Calu3 (cell line): ENCODE measurements around the gene WFDC2. TPM values are rescaled to one million over a fixed set of nuclear protein-coding genes. Genes with fewer than 3 reads are reported as not detected.

Experiments
- BruUV-seq: library from RNA; stranded (reverse); fragments of 400-500 nt; replicated peaks from 2 replicates; lab custom pipeline; 2021; lab: Mats Ljungman, UMichigan
- CTCF ChIA-PET: fragments of 300-600 bp; sonication (Branson Sonifier 250); formaldehyde crosslinking; loops from one replicate; lab custom pipeline; 2022; ENCODE audit warnings: antibody characterized with exemption; lab: Charles Lee
- DNase-seq: peaks from one replicate; pipeline ENCODE4 v3.0.0; 2022
- H3K27ac Mint-ChIP-seq: one replicate; pipeline ENCODE4 v1.8.0; 2022; ENCODE audit warnings: mixed read lengths; ENCODE audit not compliant: unreplicated experiment
- H3K27me3 Mint-ChIP-seq: one replicate; pipeline ENCODE4 v1.8.0; 2022; ENCODE audit warnings: mixed read lengths; ENCODE audit not compliant: unreplicated experiment
- H3K36me3 Mint-ChIP-seq: one replicate; pipeline ENCODE4 v1.8.0; 2022; ENCODE audit warnings: mild to moderate bottlenecking, moderate library complexity, mixed read lengths; ENCODE audit not compliant: insufficient read depth, unreplicated experiment
- H3K4me1 Mint-ChIP-seq: one replicate; pipeline ENCODE4 v1.8.0; 2022; ENCODE audit warnings: mild to moderate bottlenecking, low read depth, mixed read lengths; ENCODE audit not compliant: unreplicated experiment
- H3K4me3 Mint-ChIP-seq: one replicate; pipeline ENCODE4 v1.8.0; 2022; ENCODE audit warnings: mild to moderate bottlenecking, low read depth, moderate library complexity, mixed read lengths; ENCODE audit not compliant: unreplicated experiment
- H3K9me3 Mint-ChIP-seq: one replicate; pipeline ENCODE4 v1.8.0; 2022; ENCODE audit warnings: low read depth, mixed read lengths; ENCODE audit not compliant: unreplicated experiment
- intact Hi-C: fragments of 100-400 bp; cut with micrococcal nuclease; formaldehyde crosslinking; loops from one replicate; pipeline ENCODE4 v1.10.0; 2022; ENCODE audit not compliant: unreplicated experiment
- total RNA-seq: library from RNA; stranded (reverse); gene quantifications from 2 replicates; pipeline ENCODE4 v1.2.3, GENCODE V29; 2022
- TF ChIP-seq, protein P1 (sequence below): fragments of 200-600 bp; IDR thresholded peaks from one replicate; pipeline ENCODE4 v1.8.0; 2022; ENCODE audit warnings: antibody characterized with exemption; ENCODE audit not compliant: unreplicated experiment

Gene WFDC2
- total RNA-seq, 1 experiment from 2014 or later = 295 TPM

DNA sequence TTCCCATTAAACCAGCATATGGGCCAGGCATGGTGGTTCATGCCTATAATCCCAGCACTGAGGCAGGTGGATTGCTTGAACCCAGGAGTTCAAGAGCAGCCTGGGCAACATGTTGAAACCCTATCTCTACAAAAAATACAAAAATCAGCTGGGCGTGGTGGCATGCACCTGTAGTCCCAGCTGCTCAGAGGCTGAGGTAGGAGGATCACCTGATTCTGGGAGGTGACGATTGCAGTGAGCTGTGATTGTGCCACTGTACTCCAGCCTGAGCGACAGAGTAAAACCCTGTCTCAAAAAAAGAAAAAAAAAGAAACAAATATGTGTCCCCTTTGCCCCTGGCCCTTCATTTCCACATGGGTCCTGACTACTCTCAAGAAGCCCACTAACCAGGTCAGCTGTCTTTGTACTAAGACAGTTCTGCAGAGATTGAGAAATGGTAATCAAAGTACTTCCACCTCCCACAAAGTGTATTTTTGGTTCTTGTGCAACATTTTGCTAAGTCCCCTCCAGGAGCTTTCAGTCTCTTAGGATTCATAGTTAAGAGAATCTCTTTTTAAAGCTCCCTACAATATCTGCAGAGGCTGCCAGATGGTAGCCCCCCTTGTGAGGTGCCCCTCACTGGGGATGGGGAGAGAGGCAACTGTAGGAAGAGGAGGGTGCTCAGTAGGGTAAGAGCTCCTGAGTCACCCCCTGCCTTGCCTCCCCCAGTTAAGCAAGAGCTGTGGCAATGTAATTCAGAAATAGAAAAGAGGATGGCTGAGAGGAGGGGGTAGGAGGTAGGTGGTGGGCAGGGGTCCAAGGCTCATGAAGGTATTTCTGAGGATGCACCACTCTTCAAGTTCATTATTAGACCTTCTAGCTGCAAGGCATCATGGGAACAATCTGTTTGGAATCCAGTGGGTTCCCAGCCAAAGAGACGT lies 16.5 kb upstream of the WFDC2 start:
- BruUV-seq = no TSS peak
- Mint-ChIP-seq H3K4me1 (peaks cover 18% of the 10 kb centered on the region), H3K4me3 (no peak overlapping the region), H3K27ac (no peak overlapping the region), H3K9me3 (no peaks in the 10 kb centered on the region), H3K36me3 (no peaks in the 10 kb centered on the region), H3K27me3 (peaks cover 32% of the 10 kb centered on the region)
- no peak for DNase-seq
- CTCF ChIA-PET = interaction anchor here (0.8 to 2.3 kb wide), 10 partner anchors 12 to 318 kb away, joined by 3 to 9 read pairs (median 6); partner anchors contain the start of gene WFDC2
- intact Hi-C loops = loop anchor here (5.0 to 10.0 kb wide), 2 partner anchors 172 to 319 kb away; partner anchors contain the start of gene WFDC10A
- TF ChIP-seq, protein P1, sequence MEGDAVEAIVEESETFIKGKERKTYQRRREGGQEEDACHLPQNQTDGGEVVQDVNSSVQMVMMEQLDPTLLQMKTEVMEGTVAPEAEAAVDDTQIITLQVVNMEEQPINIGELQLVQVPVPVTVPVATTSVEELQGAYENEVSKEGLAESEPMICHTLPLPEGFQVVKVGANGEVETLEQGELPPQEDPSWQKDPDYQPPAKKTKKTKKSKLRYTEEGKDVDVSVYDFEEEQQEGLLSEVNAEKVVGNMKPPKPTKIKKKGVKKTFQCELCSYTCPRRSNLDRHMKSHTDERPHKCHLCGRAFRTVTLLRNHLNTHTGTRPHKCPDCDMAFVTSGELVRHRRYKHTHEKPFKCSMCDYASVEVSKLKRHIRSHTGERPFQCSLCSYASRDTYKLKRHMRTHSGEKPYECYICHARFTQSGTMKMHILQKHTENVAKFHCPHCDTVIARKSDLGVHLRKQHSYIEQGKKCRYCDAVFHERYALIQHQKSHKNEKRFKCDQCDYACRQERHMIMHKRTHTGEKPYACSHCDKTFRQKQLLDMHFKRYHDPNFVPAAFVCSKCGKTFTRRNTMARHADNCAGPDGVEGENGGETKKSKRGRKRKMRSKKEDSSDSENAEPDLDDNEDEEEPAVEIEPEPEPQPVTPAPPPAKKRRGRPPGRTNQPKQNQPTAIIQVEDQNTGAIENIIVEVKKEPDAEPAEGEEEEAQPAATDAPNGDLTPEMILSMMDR = no peak

DNA sequence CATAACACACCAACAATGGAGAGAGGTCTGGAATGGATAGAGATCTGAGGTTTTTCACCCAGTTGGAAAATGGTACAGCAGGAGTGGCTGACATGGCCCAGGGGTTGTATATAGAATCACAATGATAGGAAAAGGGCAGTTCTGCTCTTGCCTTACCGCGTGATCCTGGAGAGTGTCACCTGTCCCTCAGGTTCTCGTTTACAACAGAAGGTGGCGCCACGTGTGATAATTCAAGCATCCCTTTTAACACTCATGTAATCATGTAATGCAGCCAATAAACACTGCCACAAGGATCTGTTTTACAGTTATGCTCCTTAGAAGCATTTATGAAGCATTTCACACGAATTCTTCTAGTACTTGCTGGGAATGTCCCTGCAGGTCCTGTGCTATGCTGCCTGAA lies 12.9 kb upstream of the WFDC2 start:
- no peak overlapping the region for H3K4me3 Mint-ChIP-seq
- DNase-seq = peak; percentile 69
- peaks cover 24% of the 10 kb centered on the region for H3K27me3 Mint-ChIP-seq
- TF ChIP-seq, protein P1 = peak; percentile 65
- no peaks in the 10 kb centered on the region for H3K36me3 Mint-ChIP-seq
- BruUV-seq = no TSS peak
- H3K9me3 Mint-ChIP-seq = no peaks in the 10 kb centered on the region
- intact Hi-C loops = loop anchor here (10.0 kb wide), 1 partner anchor 168 kb away; the partner anchor contains the start of gene WFDC10A
- no peak overlapping the region for H3K27ac Mint-ChIP-seq
- peaks cover 18% of the 10 kb centered on the region for H3K4me1 Mint-ChIP-seq
- CTCF ChIA-PET = interaction anchor here (0.7 to 1.0 kb wide), 3 partner anchors 14 to 415 kb away, joined by 3 to 8 read pairs (median 6); no protein-coding TSS in a partner anchor

DNA sequence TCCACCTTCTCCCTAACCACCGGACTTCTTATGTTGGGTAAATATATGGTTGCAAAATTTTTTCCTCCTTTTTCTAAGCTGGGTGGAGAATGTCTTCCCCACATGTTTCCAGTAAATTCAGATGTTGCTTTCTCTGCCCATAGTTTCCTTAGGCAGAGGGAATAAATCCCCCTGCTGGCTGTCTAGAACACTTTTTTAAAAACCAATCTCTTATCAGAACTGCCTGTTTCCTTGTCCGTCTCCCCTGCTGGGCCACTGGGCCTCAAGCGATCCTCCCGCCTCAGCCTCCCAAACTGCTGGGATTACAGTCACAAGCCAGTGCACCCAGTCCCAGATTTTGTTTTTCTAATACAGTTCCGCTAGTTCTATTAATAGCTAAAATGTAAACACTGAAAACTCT lies 9.9 kb upstream of the WFDC2 start:
- BruUV-seq = no TSS peak
- H3K27ac Mint-ChIP-seq = no peak overlapping the region
- intact Hi-C loops = loop anchor here (10.0 kb wide), 1 partner anchor 165 kb away; the partner anchor contains the start of gene WFDC10A
- no peaks in the 10 kb centered on the region for H3K9me3 Mint-ChIP-seq
- CTCF ChIA-PET = interaction anchor here (0.8 to 2.2 kb wide), 4 partner anchors 8 to 1441 kb away, joined by 3 to 7 read pairs (median 3); partner anchors contain the start of gene WFDC2
- DNase-seq = peak; percentile 34
- no peak overlapping the region for H3K4me3 Mint-ChIP-seq
- TF ChIP-seq, protein P1 = peak; percentile 39
- no peaks in the 10 kb centered on the region for H3K36me3 Mint-ChIP-seq
- H3K4me1 Mint-ChIP-seq = peaks cover 8% of the 10 kb centered on the region
- peaks cover under 1% of the 10 kb centered on the region for H3K27me3 Mint-ChIP-seq

DNA sequence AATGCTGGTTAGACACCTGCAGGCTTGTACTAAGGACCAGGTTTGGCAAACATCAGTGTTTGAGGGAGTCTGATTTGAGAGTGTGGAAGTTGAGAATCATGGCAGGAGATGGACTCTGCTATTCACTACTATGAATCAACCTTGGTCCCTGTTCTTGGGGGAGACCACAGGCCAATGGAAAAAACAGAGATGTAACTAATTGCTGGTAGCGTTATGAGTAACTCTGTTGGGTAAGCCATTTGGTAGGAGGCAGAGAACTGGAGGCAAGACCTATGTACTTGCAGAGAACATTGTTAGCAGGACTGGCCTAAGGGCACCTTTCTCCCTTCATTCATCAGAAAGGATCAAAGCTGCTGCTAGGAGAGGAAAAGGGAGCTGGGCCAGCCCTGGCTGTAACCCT lies 8.3 kb upstream of the WFDC2 start:
- H3K4me1 Mint-ChIP-seq = peaks cover 8% of the 10 kb centered on the region
- TF ChIP-seq, protein P1 = no peak
- CTCF ChIA-PET = interaction anchor here (0.6 kb wide), 1 partner anchor 36 kb away, joined by 3 read pairs; no protein-coding TSS in a partner anchor
- no peaks in the 10 kb centered on the region for H3K27me3 Mint-ChIP-seq
- intact Hi-C loops = no loop called here
- H3K36me3 Mint-ChIP-seq = no peaks in the 10 kb centered on the region
- BruUV-seq = no TSS peak
- no peak for DNase-seq
- no peak overlapping the region for H3K27ac Mint-ChIP-seq
- H3K4me3 Mint-ChIP-seq = no peak overlapping the region
- no peaks in the 10 kb centered on the region for H3K9me3 Mint-ChIP-seq
